Measurements from ENCODE around the gene TTC9.

TTC9 gene

DNA sequence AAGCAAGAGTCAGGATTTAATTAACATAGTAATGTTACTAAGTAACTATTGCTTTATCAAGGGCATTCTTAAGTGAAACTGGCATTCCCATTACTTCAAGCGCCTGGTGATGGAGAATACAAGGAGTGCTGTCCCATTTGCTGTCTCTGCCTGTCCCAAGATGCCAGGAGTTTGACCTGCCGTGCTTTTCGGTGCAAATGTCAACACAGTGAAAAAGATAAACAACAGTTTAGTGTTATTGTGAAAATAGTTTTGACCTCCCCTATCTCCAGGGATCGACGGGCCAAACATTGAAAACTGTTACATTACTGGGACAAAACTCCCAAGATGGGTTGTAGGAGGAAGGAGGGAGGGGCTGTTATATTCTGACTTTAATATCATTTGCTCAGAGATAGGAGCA, 74.8 kb downstream of the TTC9 start:
- no peak for DNase-seq (ENCODE audit: low spot score)

DNA sequence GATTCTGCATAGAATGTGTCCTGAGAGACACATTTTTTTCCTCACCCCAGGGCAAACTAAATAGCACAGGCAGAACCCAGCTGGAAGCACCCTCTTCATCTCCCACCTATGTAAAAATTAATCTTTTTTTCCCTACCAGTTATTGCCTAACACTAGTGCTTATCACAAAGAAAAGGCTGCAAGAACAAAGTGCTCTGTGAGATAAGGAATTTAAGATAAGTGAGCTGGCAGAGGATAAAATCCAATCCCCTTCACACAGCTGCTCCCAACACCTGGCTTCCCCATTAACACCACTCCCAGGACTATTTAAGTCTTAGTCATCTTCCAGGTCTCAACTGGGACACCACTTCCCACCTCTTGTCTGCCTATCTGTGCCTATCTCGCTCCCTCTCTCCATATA, 75.2 kb downstream of the TTC9 start:
- DNase-seq (ENCODE audit: low spot score), result no peak

DNA sequence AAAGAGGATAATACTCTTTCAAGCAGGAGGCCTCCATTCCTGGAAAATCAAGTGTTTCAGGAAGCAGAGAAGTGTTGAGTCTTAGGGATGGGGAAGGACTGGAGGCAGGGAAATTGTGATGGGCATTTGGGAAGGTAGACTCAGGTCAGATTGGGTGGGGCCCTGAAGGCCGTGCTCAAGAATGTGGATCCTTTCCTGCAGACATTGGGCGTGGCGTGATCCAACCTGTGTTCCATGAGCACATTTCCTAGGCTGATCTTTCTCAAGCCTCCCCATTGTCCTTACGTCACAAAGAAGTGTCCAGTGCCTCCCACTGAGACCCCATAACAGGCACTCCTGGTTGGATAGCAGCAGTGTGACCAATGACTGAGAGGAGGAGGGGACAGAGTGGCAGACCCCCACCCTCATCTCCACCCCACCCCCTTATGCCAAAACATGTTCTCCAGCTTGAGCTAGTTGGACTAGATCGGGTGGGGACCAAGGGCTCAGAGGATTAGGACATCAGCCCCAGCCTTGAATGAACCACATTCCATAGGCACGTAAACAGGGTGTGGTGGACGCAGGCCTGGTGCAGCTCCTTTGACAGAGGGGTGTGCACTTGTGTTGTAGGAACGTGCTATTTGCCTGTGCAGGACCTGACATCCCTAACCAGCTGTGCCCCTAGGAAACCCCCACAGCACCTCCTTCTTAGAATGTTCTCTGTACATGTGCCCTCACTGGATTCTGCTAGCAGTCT, 76.8 kb downstream of the TTC9 start:
- no peak for DNase-seq (ENCODE audit: low spot score)

GRCh38 chr14:70721542-70721941, 79.8 kb downstream of the TTC9 start:
- DNase-seq (ENCODE audit: low spot score), result no peak

- DNase-seq (ENCODE audit: low spot score), result no peak
Measured at GRCh38 chr14:70722418-70722817, 80.7 kb downstream of the TTC9 start.

GRCh38 chr14:70723276-70723675, 81.6 kb downstream of the TTC9 start:
- DNase-seq (ENCODE audit: low spot score), result no peak

GRCh38 chr14:70724110-70724509, 82.4 kb downstream of the TTC9 start:
- DNase-seq (ENCODE audit: low spot score), result no peak

- no peak for DNase-seq (ENCODE audit: low spot score)
Measured at GRCh38 chr14:70724944-70725343, 83.2 kb downstream of the TTC9 start.

Measured in D341Med (cell line).